PC-3 (cell line): Measurements from ENCODE around the gene ST3GAL4. TPM values are rescaled to one million over a fixed set of nuclear protein-coding genes. Genes with fewer than 3 reads are reported as not detected.

Source experiments
- ATAC-seq: fragments of 200-7000 bp; cut with Tn5 transposase; 2 replicates; pipeline ENCODE4 v1.9.1; 2020; ENCODE audit warnings: mild to moderate bottlenecking, moderate library complexity
- BruUV-seq: library from RNA; stranded (reverse); fragments of 400-500 nt; replicated peaks from 2 replicates; lab custom pipeline; 2021; lab: Mats Ljungman, UMichigan
- CTCF ChIA-PET: fragments of 300-600 bp; sonication (Branson Sonifier 250); formaldehyde crosslinking; loops from one replicate; lab custom pipeline; 2022; ENCODE audit warnings: antibody characterized with exemption; lab: Charles Lee
- POLR2A ChIA-PET: fragments of 300-600 bp; sonication (Branson Sonifier 250); formaldehyde crosslinking; loops from one replicate; lab custom pipeline; 2022; ENCODE audit warnings: antibody characterized with exemption; ENCODE audit not compliant: unreplicated experiment; lab: Charles Lee
- DNase-seq: peaks from one replicate; pipeline ENCODE4 v3.0.0-alpha.2; 2015
- H2AFZ ChIP-seq: fragments of 300-600 bp; sonication (generic); 2 replicates; pipeline ENCODE4 v1.6.0; 2016; ENCODE audit warnings: antibody characterized with exemption, low read length
- H3F3A ChIP-seq: fragments of 300-600 bp; sonication (generic); one replicate; pipeline ENCODE4 v1.6.0; 2017; ENCODE audit warnings: antibody characterized with exemption, low read length, control low read depth, mild to moderate bottlenecking; ENCODE audit not compliant: unreplicated experiment
- H3K27ac ChIP-seq: fragments of 300-600 bp; sonication (generic); 2 replicates; pipeline ENCODE4 v1.5.1; 2016; ENCODE audit warnings: mild to moderate bottlenecking, low read length
- H3K27me3 ChIP-seq: fragments of 300-600 bp; sonication (generic); 2 replicates; pipeline ENCODE4 v1.6.1; 2016; ENCODE audit warnings: low read length, mixed read lengths
- H3K36me3 ChIP-seq: fragments of 300-600 bp; sonication (generic); 2 replicates; pipeline ENCODE4 v1.6.1; 2016; ENCODE audit warnings: low read depth, mixed run types, low read length, mixed read lengths
- H3K4me1 ChIP-seq: fragments of 300-600 bp; sonication (generic); 2 replicates; pipeline ENCODE4 v1.5.1; 2016; ENCODE audit warnings: low read length; ENCODE audit not compliant: insufficient read depth
- H3K4me2 ChIP-seq: fragments of 300-600 bp; sonication (generic); 2 replicates; pipeline ENCODE4 v1.6.0; 2016; ENCODE audit warnings: low read length
- H3K4me3 ChIP-seq: fragments of 300-600 bp; sonication (generic); 2 replicates; pipeline ENCODE4 v1.5.1; 2016; ENCODE audit warnings: mild to moderate bottlenecking, low read length, mixed read lengths
- H3K79me2 ChIP-seq: fragments of 300-600 bp; sonication (generic); 2 replicates; pipeline ENCODE4 v1.6.1; 2017; ENCODE audit warnings: low read length, mixed read lengths
- H3K9ac ChIP-seq: fragments of 300-600 bp; sonication (generic); 2 replicates; pipeline ENCODE4 v1.6.0; 2016; ENCODE audit warnings: mild to moderate bottlenecking, low read length
- H3K9me2 ChIP-seq: fragments of 300-600 bp; sonication (generic); replicated peaks from 2 replicates; pipeline ENCODE4 v1.6.1; 2016; ENCODE audit warnings: mixed run types, low read length, mixed read lengths
- H3K9me3 ChIP-seq: fragments of 300-600 bp; sonication (generic); 2 replicates; pipeline ENCODE4 v1.6.1; 2016; ENCODE audit warnings: low read length, mixed read lengths
- H4K20me1 ChIP-seq: fragments of 300-600 bp; sonication (generic); 2 replicates; pipeline ENCODE4 v1.6.1; 2016; ENCODE audit warnings: low read length, mixed read lengths
- EZH2 ChIP-seq: fragments of 300-600 bp; sonication (generic); IDR thresholded peaks from one replicate; pipeline ENCODE4 v1.6.1; 2017; ENCODE audit warnings: antibody characterized with exemption, mild to moderate bottlenecking, low read length; ENCODE audit not compliant: unreplicated experiment
- EZH2phosphoT487 ChIP-seq: fragments of 300-600 bp; sonication (generic); IDR thresholded peaks from 2 replicates; pipeline ENCODE4 v1.6.1; 2018; ENCODE audit warnings: mild to moderate bottlenecking, antibody characterized with exemption, low read length, borderline replicate concordance
- intact Hi-C: fragments of 100-400 bp; cut with micrococcal nuclease; formaldehyde crosslinking; loops from 2 replicates; pipeline ENCODE4 v1.9.0; 2023
- total RNA-seq: library from RNA; depleted of rRNA; stranded (reverse); fragments of >200 nt; gene quantifications from 2 replicates; pipeline ENCODE4 v1.2.3, GENCODE V29; 2014
- TF ChIP-seq, protein P1 (sequence below): fragments of 300-600 bp; sonication (generic); conservative IDR thresholded peaks from 2 replicates; pipeline ENCODE4 v1.5.1; 2017; ENCODE audit warnings: antibody characterized with exemption, low read depth, mild to moderate bottlenecking, low read length

ST3GAL4 gene
- total RNA-seq, 1 experiment from 2014 or later: 126 TPM

DNA sequence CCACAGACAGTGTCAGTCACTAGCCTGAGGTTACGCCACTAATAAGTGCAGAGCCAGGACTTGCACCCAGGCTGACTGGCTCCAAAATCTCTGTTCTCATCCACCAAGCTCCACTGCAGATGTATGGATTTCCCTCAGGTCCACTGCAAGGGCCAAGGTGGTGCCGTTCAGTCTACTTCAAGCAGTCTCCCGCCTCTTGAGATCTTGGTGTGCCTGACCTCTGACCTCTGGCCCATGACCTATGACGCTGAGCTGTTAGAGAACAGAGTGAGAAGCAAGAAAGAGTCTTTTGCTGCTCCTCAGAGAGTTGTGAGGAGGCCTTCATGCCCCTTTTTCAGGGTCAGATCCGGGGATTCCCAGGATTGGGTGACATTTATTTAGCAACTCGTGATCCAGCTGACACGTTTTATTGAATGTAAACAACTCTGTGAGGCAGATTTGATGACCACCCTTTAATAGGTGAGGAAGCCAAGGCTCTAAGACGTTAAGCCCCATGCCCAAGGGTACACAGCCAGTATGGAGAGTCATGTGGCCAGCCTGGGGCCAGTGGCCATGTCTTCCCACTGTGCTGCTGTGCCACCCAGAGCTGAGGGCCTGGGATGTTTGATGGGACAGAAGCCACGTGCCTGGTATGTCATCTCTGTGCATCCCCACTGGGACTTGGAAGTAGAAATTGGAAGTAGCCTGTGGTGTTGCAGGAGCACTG lies 26.4 kb upstream of the ST3GAL4 start:
- Histone ChIP-seq H2AFZ (no peak overlapping the region), H3K4me1 (peaks cover 22% of the 10 kb centered on the region), H3K79me2 (no peaks in the 10 kb centered on the region), H3K9ac (no peak overlapping the region), H3F3A (no peaks in the 10 kb centered on the region), H3K36me3 (no peaks in the 10 kb centered on the region), H3K27ac (no peak overlapping the region), H3K4me3 (no peak overlapping the region), H3K9me2 (no peaks in the 10 kb centered on the region), H4K20me1 (no peaks in the 10 kb centered on the region), H3K4me2 (no peak overlapping the region), H3K27me3 (no peaks in the 10 kb centered on the region), H3K9me3 (no peaks in the 10 kb centered on the region)
- intact Hi-C loops: no loop called here
- no peak for ATAC-seq
- no peak for DNase-seq
- no TSS peak for BruUV-seq
- TF ChIP-seq EZH2phosphoT487 (no peak), EZH2 (no peak)
- TF ChIP-seq, protein P1, sequence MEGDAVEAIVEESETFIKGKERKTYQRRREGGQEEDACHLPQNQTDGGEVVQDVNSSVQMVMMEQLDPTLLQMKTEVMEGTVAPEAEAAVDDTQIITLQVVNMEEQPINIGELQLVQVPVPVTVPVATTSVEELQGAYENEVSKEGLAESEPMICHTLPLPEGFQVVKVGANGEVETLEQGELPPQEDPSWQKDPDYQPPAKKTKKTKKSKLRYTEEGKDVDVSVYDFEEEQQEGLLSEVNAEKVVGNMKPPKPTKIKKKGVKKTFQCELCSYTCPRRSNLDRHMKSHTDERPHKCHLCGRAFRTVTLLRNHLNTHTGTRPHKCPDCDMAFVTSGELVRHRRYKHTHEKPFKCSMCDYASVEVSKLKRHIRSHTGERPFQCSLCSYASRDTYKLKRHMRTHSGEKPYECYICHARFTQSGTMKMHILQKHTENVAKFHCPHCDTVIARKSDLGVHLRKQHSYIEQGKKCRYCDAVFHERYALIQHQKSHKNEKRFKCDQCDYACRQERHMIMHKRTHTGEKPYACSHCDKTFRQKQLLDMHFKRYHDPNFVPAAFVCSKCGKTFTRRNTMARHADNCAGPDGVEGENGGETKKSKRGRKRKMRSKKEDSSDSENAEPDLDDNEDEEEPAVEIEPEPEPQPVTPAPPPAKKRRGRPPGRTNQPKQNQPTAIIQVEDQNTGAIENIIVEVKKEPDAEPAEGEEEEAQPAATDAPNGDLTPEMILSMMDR: no peak
- CTCF ChIA-PET: no interaction called here
- POLR2A ChIA-PET: no interaction called here

DNA sequence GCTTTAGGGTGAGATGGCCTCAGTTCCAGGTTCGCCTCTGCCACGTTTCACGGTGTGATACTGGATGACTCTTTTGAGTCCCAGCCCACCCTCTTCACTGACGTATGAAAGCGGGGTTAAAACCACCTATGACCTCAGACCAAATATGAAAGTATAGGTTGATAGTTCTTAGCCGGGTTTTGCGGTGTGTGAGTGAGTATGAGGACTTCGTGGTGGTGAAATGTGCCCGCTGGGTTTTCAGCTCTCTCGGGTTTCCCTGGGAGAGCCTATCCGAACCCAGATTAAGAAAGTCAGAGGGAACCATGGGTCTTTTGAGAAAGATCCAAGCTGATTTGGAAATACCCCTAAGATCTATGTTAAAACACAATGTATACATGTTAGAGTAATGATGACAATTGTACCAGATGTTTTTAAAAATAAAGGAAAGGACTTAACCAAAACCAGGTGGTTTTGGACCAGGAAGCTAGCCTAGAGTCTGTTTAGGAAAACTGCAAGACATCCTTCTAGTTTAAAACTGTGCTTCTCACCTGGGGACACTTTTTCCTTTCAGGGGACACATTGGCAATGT lies 25.8 kb upstream of the ST3GAL4 start:
- intact Hi-C loops: no loop called here
- POLR2A ChIA-PET: no interaction called here
- H3K9me2 ChIP-seq: no peaks in the 10 kb centered on the region
- H3K27ac ChIP-seq: no peak overlapping the region
- no peaks in the 10 kb centered on the region for H3K36me3 ChIP-seq
- ATAC-seq (no peak), DNase-seq (no peak)
- CTCF ChIA-PET: no interaction called here
- H3K4me3 ChIP-seq: no peak overlapping the region
- H3K79me2 ChIP-seq: no peaks in the 10 kb centered on the region
- H3K9ac ChIP-seq: no peak overlapping the region
- no TSS peak for BruUV-seq
- H3K4me2 ChIP-seq: no peak overlapping the region
- no peaks in the 10 kb centered on the region for H4K20me1 ChIP-seq
- H3K4me1 ChIP-seq: peaks cover 25% of the 10 kb centered on the region
- H3K9me3 ChIP-seq: no peaks in the 10 kb centered on the region
- H3F3A ChIP-seq: no peaks in the 10 kb centered on the region
- H2AFZ ChIP-seq: no peak overlapping the region
- H3K27me3 ChIP-seq: no peaks in the 10 kb centered on the region
- TF ChIP-seq EZH2: no peak
- TF ChIP-seq EZH2phosphoT487: no peak
- TF ChIP-seq, protein P1: no peak

DNA sequence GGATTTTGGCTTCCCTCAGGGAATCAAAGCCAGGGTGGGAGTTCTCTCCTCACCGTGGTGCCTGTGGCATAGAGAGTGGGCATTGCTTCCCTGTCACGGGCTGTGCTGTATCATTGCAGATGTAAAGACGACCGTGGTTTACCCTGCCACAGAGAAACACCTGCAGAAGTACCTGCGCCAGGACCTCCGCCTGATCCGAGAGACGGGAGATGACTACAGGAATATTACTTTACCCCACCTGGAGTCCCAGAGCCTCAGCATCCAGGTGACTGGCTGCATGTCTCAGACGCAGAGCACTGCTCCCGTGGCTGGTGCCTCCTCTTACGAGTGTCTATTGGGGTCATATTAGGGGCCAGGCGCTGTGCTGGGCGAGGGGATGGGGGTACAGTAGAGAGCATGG lies 24.2 kb upstream of the ST3GAL4 start:
- no TSS peak for BruUV-seq
- DNase-seq (no peak), ATAC-seq (no peak)
- ChIA-PET CTCF (no interaction called here), POLR2A (no interaction called here)
- H3K27me3 ChIP-seq: no peaks in the 10 kb centered on the region
- H3K4me3 ChIP-seq: no peak overlapping the region
- intact Hi-C loops: no loop called here
- H3K4me1 ChIP-seq: peaks cover 28% of the 10 kb centered on the region
- no peak overlapping the region for H3K4me2 ChIP-seq
- TF ChIP-seq, protein P1: no peak
- TF ChIP-seq EZH2: no peak
- no peak for TF ChIP-seq EZH2phosphoT487
- H3K36me3 ChIP-seq: no peaks in the 10 kb centered on the region
- peak overlapping the region; percentile 83; the same call in 1 of the 2 replicates for H3K27ac ChIP-seq
- H2AFZ ChIP-seq: no peak overlapping the region
- no peaks in the 10 kb centered on the region for H3K9me3 ChIP-seq
- no peaks in the 10 kb centered on the region for H3K79me2 ChIP-seq
- H3K9me2 ChIP-seq: no peaks in the 10 kb centered on the region
- no peak overlapping the region for H3K9ac ChIP-seq
- no peaks in the 10 kb centered on the region for H3F3A ChIP-seq
- H4K20me1 ChIP-seq: no peaks in the 10 kb centered on the region
